Esophagus muscularis mucosa (tissue), 4 donors: ENCODE results near the gene RAF1. TPM values are rescaled to one million over a fixed set of nuclear protein-coding genes. Genes with fewer than 3 reads are reported as not detected.
A peak's percentile ranks its signal among the peaks of the same experiment; 100 is the strongest.

Experiments
- DNase-seq: peaks from one replicate; pipeline ENCODE4 v3.0.0-alpha.2; 2017; ENCODE audit errors: extremely low spot score
- H3K27ac ChIP-seq, 4 donors: fragments of 200-600 bp; sonication (generic); replicated peaks in 1 of 4; 1 replicate in 3 of 4; 2 replicates in 1 of 4; pipeline ENCODE4 v1.5.1; 2016 to 2019; ENCODE audit warnings: mild to moderate bottlenecking in 1 of 4
- H3K27me3 ChIP-seq, 4 donors: fragments of 200-600 bp; sonication (generic); one replicate each; pipeline versions ENCODE4 v1.5.1 to v1.6.0; 2016 to 2019
- H3K36me3 ChIP-seq, 4 donors: fragments of 200-600 bp; sonication (generic); one replicate each; pipeline ENCODE4 v1.5.1; 2016 to 2019
- H3K4me1 ChIP-seq, 4 donors: fragments of 200-600 bp; sonication (generic); one replicate each; pipeline ENCODE4 v1.5.1; 2016 to 2019
- H3K4me3 ChIP-seq, 4 donors: fragments of 200-600 bp; sonication (generic); 1 replicate in 2 of 4; 2 replicates in 2 of 4; pipeline ENCODE4 v1.5.1; 2016 to 2019; ENCODE audit warnings: mild to moderate bottlenecking in 4 of 4, moderate library complexity in 1 of 4
- H3K9me3 ChIP-seq, 4 donors: fragments of 200-600 bp; sonication (generic); 1 replicate in 3 of 4; 2 replicates in 1 of 4; pipeline ENCODE4 v1.5.1; 2016 to 2019
- CTCF ChIP-seq, 3 experiments: fragments of 200-600 bp in 2 of 3; fragments of 450-650 bp in 1 of 3; sonication (generic) in 2 of 3; IDR thresholded peaks; one replicate each; pipeline ENCODE4 v1.5.1; 2017 to 2019; ENCODE audit warnings: antibody characterized with exemption in 3 of 3, mild to moderate bottlenecking in 2 of 3, moderate library complexity in 1 of 3
- EP300 ChIP-seq: sonication (generic); formaldehyde crosslinking; IDR thresholded peaks from one replicate; pipeline ENCODE4 v1.6.1; 2017; ENCODE audit warnings: antibody characterized with exemption
- POLR2A ChIP-seq: fragments of 450-650 bp; IDR thresholded peaks from one replicate; pipeline ENCODE4 v1.6.1; 2017; ENCODE audit warnings: antibody characterized with exemption, moderate library complexity, mild to moderate bottlenecking, low read depth
- POLR2AphosphoS5 ChIP-seq, 2 donors: sonication (generic); formaldehyde crosslinking; IDR thresholded peaks; one replicate each; pipeline ENCODE4 v1.6.1; 2017; ENCODE audit warnings: antibody characterized with exemption in 2 of 2
- WGBS: methylation state at CpG from one replicate; pipeline ENCODE4 v1.1.5; 2018; 5-methylcytosine and 5-hydroxymethylcytosine counted together
- intact Hi-C: fragments of 100-400 bp; cut with DNase I; formaldehyde crosslinking; loops from one replicate; pipeline ENCODE4 v1.15.1; 2023
- total RNA-seq, 4 donors: library from RNA; depleted of rRNA; stranded (reverse); fragments of >200 nt; gene quantifications; one replicate each; pipeline versions ENCODE4 v1.1.0 to v1.2.1, GENCODE V29; 2016

The RAF1 gene
- total RNA-seq, 4 donors from 2014 or later, result 113 to 153 (median 116) TPM

GRCh38 chr3:12659316-12660015 is 4.5 kb downstream of the RAF1 start:
- no peak for DNase-seq
- WGBS, result 74% methylated on average over 3 of the region's 3 CpGs
- intact Hi-C loops, result loop anchor here (10.0 kb wide), 1 partner anchor 175 kb away; the partner anchor contains the start of gene TSEN2
- H3K4me3 ChIP-seq, result no peak overlapping the region
- no peaks in the 10 kb centered on the region for H3K9me3 ChIP-seq
- H3K27me3 ChIP-seq, result no peaks in the 10 kb centered on the region
- TF ChIP-seq EP300 (no peak), CTCF (IDR thresholded peaks at IDR 0.05) (no peak), POLR2AphosphoS5 (IDR thresholded peaks at IDR 0.05) (no peak), POLR2A (no peak)
- peak overlapping the region; percentile 64 to 100 (median 69) for H3K27ac ChIP-seq
- no peaks in the 10 kb centered on the region for H3K36me3 ChIP-seq
- peaks cover 55 to 82% (median 81%) of the 10 kb centered on the region in 4 donors for H3K4me1 ChIP-seq

GRCh38 chr3:12658593-12659058 is 5.3 kb downstream of the RAF1 start:
- no peak overlapping the region for H3K4me3 ChIP-seq
- no peaks in the 10 kb centered on the region for H3K9me3 ChIP-seq
- H3K27me3 ChIP-seq, result no peaks in the 10 kb centered on the region
- TF ChIP-seq EP300 (no peak), CTCF (IDR thresholded peaks at IDR 0.05) (no peak), POLR2AphosphoS5 (IDR thresholded peaks at IDR 0.05) (no peak), POLR2A (no peak)
- no peak for DNase-seq
- peak overlapping the region; percentile 64 to 100 (median 69) for H3K27ac ChIP-seq
- WGBS, result 41% methylated on average over 4 of the region's 4 CpGs
- peaks cover 63 to 90% (median 89%) of the 10 kb centered on the region in 4 donors for H3K4me1 ChIP-seq
- intact Hi-C loops, result no loop called here
- H3K36me3 ChIP-seq, result no peaks in the 10 kb centered on the region

GRCh38 chr3:12656850-12657249 is 7.1 kb downstream of the RAF1 start:
- WGBS, result 87% methylated on average over 6 of the region's 6 CpGs
- Histone ChIP-seq H3K36me3 (peaks cover 0 to 3% (median 0%) of the 10 kb centered on the region in 4 donors), H3K4me3 (no peak overlapping the region), H3K27ac (no peak overlapping the region), H3K9me3 (no peaks in the 10 kb centered on the region), H3K4me1 (peaks cover 63 to 96% (median 96%) of the 10 kb centered on the region in 4 donors), H3K27me3 (no peaks in the 10 kb centered on the region)
- no peak for DNase-seq
- intact Hi-C loops, result no loop called here
- TF ChIP-seq POLR2A, result no peak
- no peak for TF ChIP-seq EP300
- no peak for TF ChIP-seq POLR2AphosphoS5 (IDR thresholded peaks at IDR 0.05)
- TF ChIP-seq CTCF (IDR thresholded peaks at IDR 0.05), result no peak

- H3K4me3 ChIP-seq, result no peak overlapping the region
- intact Hi-C loops, result no loop called here
- no peak overlapping the region for H3K27ac ChIP-seq
- peaks cover 0 to 3% (median 0%) of the 10 kb centered on the region in 4 donors for H3K36me3 ChIP-seq
- H3K4me1 ChIP-seq, result peaks cover 56 to 95% (median 94%) of the 10 kb centered on the region in 4 donors
- no peak for TF ChIP-seq EP300
- no peak for TF ChIP-seq POLR2A
- TF ChIP-seq CTCF (IDR thresholded peaks at IDR 0.05), result no peak
- no peak for TF ChIP-seq POLR2AphosphoS5 (IDR thresholded peaks at IDR 0.05)
- no peak for DNase-seq
- H3K9me3 ChIP-seq, result no peaks in the 10 kb centered on the region
- no peaks in the 10 kb centered on the region for H3K27me3 ChIP-seq
These were observed 7.7 kb downstream of the RAF1 start for GRCh38 chr3:12656193-12656592.
